ENCODE data around the gene DLG4. TPM values are rescaled to one million over a fixed set of nuclear protein-coding genes. Genes with fewer than 3 reads are reported as not detected.

Gene DLG4
- total RNA-seq, 1 experiment from 2014 or later, result 38.3 TPM

DNA sequence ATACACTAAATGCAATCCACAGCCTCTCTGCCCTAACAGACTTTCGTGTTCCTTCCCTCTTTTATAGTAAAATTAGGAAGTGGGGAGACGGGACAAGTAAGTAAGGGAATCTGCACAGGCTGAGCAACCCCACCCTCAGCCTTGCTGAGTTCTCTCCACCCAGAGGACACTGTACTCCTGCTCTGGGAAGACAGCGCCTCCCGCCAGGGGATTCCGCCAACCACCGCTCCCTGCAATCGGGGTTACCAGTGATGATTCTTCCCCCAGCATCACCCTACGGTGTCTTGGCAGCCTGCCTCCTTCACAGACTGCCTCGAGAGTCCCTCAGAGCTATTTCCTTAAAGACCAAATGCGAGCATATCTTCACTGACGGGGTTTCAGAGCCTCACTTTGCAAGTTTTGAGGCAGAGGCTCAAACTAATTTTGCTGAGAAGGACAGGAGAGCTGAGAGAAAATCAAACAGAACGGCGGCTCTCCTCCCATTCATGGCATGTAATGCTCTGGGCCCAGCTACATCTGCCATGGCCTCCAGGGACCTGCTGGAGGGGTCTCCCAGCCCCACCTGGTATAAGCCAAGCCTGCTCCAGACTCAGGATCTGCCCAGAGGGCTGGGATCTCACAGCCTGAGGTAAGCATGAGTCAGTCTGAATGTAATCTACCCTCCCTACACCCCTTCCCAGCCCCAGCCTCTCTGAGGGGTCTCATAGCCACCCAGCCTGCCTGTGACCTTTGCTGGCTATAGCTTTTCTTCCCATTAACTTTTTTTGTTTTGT lies 82.3 kb downstream of the DLG4 start:
- peaks cover 41 to 52% of the 10 kb centered on the region in 2 experiments for H3K4me1 Mint-ChIP-seq

More for the DNA sequence above, 82.3 kb downstream of the DLG4 start:
- H2BK20ac ChIP-seq (ENCODE audit: low read depth, low read length, poor library complexity, severe bottlenecking), result no peak overlapping the region
- H4K5ac ChIP-seq (ENCODE audit: insufficient read length, low read depth, low read length), result no peak overlapping the region
- H3K4me3 Mint-ChIP-seq, result no peak overlapping the region
- no peak overlapping the region for H2BK12ac ChIP-seq (ENCODE audit: insufficient read length, low read depth, low read length)
- H4K20me1 ChIP-seq (ENCODE audit: control insufficient read depth, insufficient read depth, insufficient read length), result no peaks in the 10 kb centered on the region
- TF ChIP-seq CTCF (conservative IDR thresholded peaks at IDR 0.05), result no peak
- H3K36me3 Mint-ChIP-seq (ENCODE audit: insufficient read depth in 1 of 3, low read depth in 3 of 3), result no peaks in the 10 kb centered on the region
- no peak overlapping the region for H3K14ac ChIP-seq (ENCODE audit: insufficient read depth, low read length)
- H2BK120ac ChIP-seq (ENCODE audit: low read depth, low read length, poor library complexity, severe bottlenecking), result no peak overlapping the region
- no peak overlapping the region for H2AFZ ChIP-seq (ENCODE audit: low read length)
- no peak overlapping the region for H2BK5ac ChIP-seq (ENCODE audit: insufficient read length, low read length)
- H4K91ac ChIP-seq (ENCODE audit: insufficient read length, low read depth, low read length), result no peak overlapping the region
- no peak overlapping the region for H3K4me2 ChIP-seq (ENCODE audit: insufficient read depth, insufficient read length, low read length)
- no peak overlapping the region for H3K4ac ChIP-seq (ENCODE audit: low read depth, low read length)
- no peak overlapping the region for H3K56ac ChIP-seq (ENCODE audit: insufficient read length, low read depth, low read length)
- no peak overlapping the region for H3K18ac ChIP-seq (ENCODE audit: insufficient read length, low read depth, low read length)
- DNase-seq, result no peak
- H3K9me3 Mint-ChIP-seq, result no peaks in the 10 kb centered on the region; a peak in 1 of 5 replicates
- H3K27ac Mint-ChIP-seq, result no peak overlapping the region
- H3K9ac ChIP-seq (ENCODE audit: extremely low read depth, insufficient read length, low read length), result no peak overlapping the region
- H3K23me2 ChIP-seq (ENCODE audit: insufficient read length, low read depth, low read length, poor library complexity, severe bottlenecking), result peaks cover 3% of the 10 kb centered on the region
- H3K9me3 ChIP-seq (ENCODE audit: control insufficient read depth, low read depth, low read length), result no peaks in the 10 kb centered on the region
- H3K79me1 ChIP-seq (ENCODE audit: insufficient read depth, low read depth, low read length, poor library complexity, severe bottlenecking), result no peaks in the 10 kb centered on the region
- H3K27me3 ChIP-seq (ENCODE audit: insufficient read depth, low read length), result no peaks in the 10 kb centered on the region
- peaks cover 2% of the 10 kb centered on the region; the same call in 1 of the 2 replicates for H3K4me1 ChIP-seq (ENCODE audit: insufficient read depth, low read length)
- no peak overlapping the region for H2AK5ac ChIP-seq (ENCODE audit: insufficient read length, low read length)
- H3K23ac ChIP-seq (ENCODE audit: insufficient read length, low read depth, low read length), result no peak overlapping the region
- H4K8ac ChIP-seq (replicated peaks; ENCODE audit: insufficient read length, low read depth, low read length), result no peak overlapping the region
- no peaks in the 10 kb centered on the region for H3K79me2 ChIP-seq (ENCODE audit: insufficient read depth, low read length)
- H3K27ac ChIP-seq (ENCODE audit: insufficient read length, low read depth, low read length), result no peak overlapping the region
- H3T11ph ChIP-seq (ENCODE audit: low read length), result no peak overlapping the region
- peaks cover 57% of the 10 kb centered on the region for H3K27me3 Mint-ChIP-seq (ENCODE audit: low read depth)
- no peak overlapping the region for H2BK15ac ChIP-seq (ENCODE audit: low read depth, low read length)
- WGBS (ENCODE audit: extremely low coverage, insufficient read length, low lambda C conversion rate), result no CpG with 5 or more reads among the region's 13 CpGs

Small RNA genes lying within 50 kb of the gene (microRNA-seq; reads per million reads assigned to microRNA genes)
- 111 reads per million, percentile 74 among the genes with 10 or more reads in this experiment for gene MIR324 (ENCODE audit: borderline microRNAs expressed)

Other genes with a start within 250 kb of the DLG4 start
- 0.81 and 1.9 TPM in 2 replicates for gene ALOX12, start 223.8 kb downstream of the DLG4 start, total RNA-seq (2021)
- 161 and 167 TPM in 2 replicates for gene RNASEK, start 207.2 kb downstream of the DLG4 start, total RNA-seq (2021)
- gene BCL6B, start 196.8 kb downstream of the DLG4 start, total RNA-seq (2021), result 3.3 and 4.9 TPM in 2 replicates
- 6.1 and 6.8 TPM in 2 replicates for gene SLC16A13, start 183.8 kb downstream of the DLG4 start, total RNA-seq (2021)
- gene SLC16A11, start 175.7 kb downstream of the DLG4 start, total RNA-seq (2021), result 0.13 TPM in 1 of 2 replicates, not detected in the other
- gene CLEC10A, start 139.6 kb downstream of the DLG4 start, total RNA-seq (2021), result not detected in 2 replicates
- not detected in 2 replicates for gene ASGR2, start 105.0 kb downstream of the DLG4 start, total RNA-seq (2021)
- gene ASGR1, start 40.5 kb downstream of the DLG4 start, total RNA-seq (2021), result 5.2 and 5.9 TPM in 2 replicates
- 272 and 283 TPM in 2 replicates for gene ACADVL, start 102 bp upstream of the DLG4 start, total RNA-seq (2021)
- gene DVL2, start 14.7 kb upstream of the DLG4 start, total RNA-seq (2021), result 82.9 and 84.1 TPM in 2 replicates
- gene PHF23, start 19.6 kb upstream of the DLG4 start, total RNA-seq (2021), result 105 and 110 TPM in 2 replicates
- gene GABARAP, start 22.6 kb upstream of the DLG4 start, total RNA-seq (2021), result 261 and 266 TPM in 2 replicates
- 134 and 141 TPM in 2 replicates for gene CTDNEP1, start 31.9 kb upstream of the DLG4 start, total RNA-seq (2021)
- gene ELP5, start 32.4 kb upstream of the DLG4 start, total RNA-seq (2021), result 46.5 and 49.6 TPM in 2 replicates
- gene CLDN7, start 42.6 kb upstream of the DLG4 start, total RNA-seq (2021), result 174 and 177 TPM in 2 replicates
- gene SLC2A4, start 61.9 kb upstream of the DLG4 start, total RNA-seq (2021), result 4.4 and 4.7 TPM in 2 replicates
- 24.0 and 26.0 TPM in 2 replicates for gene YBX2, start 74.8 kb upstream of the DLG4 start, total RNA-seq (2021)
- gene EIF5A, start 87.8 kb upstream of the DLG4 start, total RNA-seq (2021), result 978 and 1,015 TPM in 2 replicates
- 62.6 and 62.7 TPM in 2 replicates for gene GPS2, start 95.5 kb upstream of the DLG4 start, total RNA-seq (2021)
- gene NEURL4, start 109.5 kb upstream of the DLG4 start, total RNA-seq (2021), result 54.8 and 55.4 TPM in 2 replicates
- 15.5 and 18.2 TPM in 2 replicates for gene ACAP1, start 116.7 kb upstream of the DLG4 start, total RNA-seq (2021)
- gene KCTD11, start 132.3 kb upstream of the DLG4 start, total RNA-seq (2021), result 5.3 and 5.6 TPM in 2 replicates
- not detected in 2 replicates for gene TMEM95, start 135.3 kb upstream of the DLG4 start, total RNA-seq (2021)
- 10.1 and 11.2 TPM in 2 replicates for gene TNK1, start 161.3 kb upstream of the DLG4 start, total RNA-seq (2021)
- 31.5 and 32.1 TPM in 2 replicates for gene PLSCR3, start 174.7 kb upstream of the DLG4 start, total RNA-seq (2021)
- gene TMEM256, start 184.3 kb upstream of the DLG4 start, total RNA-seq (2021), result 151 and 153 TPM in 2 replicates
- gene NLGN2, start 188.0 kb upstream of the DLG4 start, total RNA-seq (2021), result 70.2 and 70.5 TPM in 2 replicates
- 0.33 and 0.46 TPM in 2 replicates for gene SPEM1, start 200.5 kb upstream of the DLG4 start, total RNA-seq (2021)
- gene SPEM2, start 205.8 kb upstream of the DLG4 start, total RNA-seq (2021), result not detected in 2 replicates
- not detected in 2 replicates for gene SPEM3, start 209.0 kb upstream of the DLG4 start, total RNA-seq (2021)
- 8.3 and 8.6 TPM in 2 replicates for gene TMEM102, start 215.6 kb upstream of the DLG4 start, total RNA-seq (2021)
- gene FGF11, start 219.7 kb upstream of the DLG4 start, total RNA-seq (2021), result 14.1 and 15.2 TPM in 2 replicates
- gene CHRNB1, start 225.2 kb upstream of the DLG4 start, total RNA-seq (2021), result 12.7 and 13.2 TPM in 2 replicates

Data from H9 (cell line).